Fibroblast of lung (primary cell): ENCODE measurements around the gene CD48. TPM values are rescaled to one million over a fixed set of nuclear protein-coding genes. Genes with fewer than 3 reads are reported as not detected.

Source experiments
- DNase-seq, 2 donors: peaks; one replicate each; pipeline versions ENCODE4 v3.0.0 to v3.0.0-alpha.2; 2010; ENCODE audit warnings: low read depth in 2 of 2
- H2AFZ ChIP-seq: 2 replicates; pipeline ENCODE4 v1.5.1; 2012; ENCODE audit warnings: low read length, control low read depth, inconsistent platforms
- H3K27ac ChIP-seq: 2 replicates; pipeline ENCODE4 v1.5.1; 2011; ENCODE audit warnings: low read length, control low read depth; ENCODE audit not compliant: insufficient read depth
- H3K27me3 ChIP-seq: 2 replicates; pipeline ENCODE4 v1.5.1; 2011; ENCODE audit warnings: mild to moderate bottlenecking, low read length; ENCODE audit not compliant: control insufficient read depth, insufficient read depth
- H3K36me3 ChIP-seq: 2 replicates; pipeline ENCODE4 v1.5.1; 2011; ENCODE audit warnings: low read length; ENCODE audit not compliant: control insufficient read depth, insufficient read depth
- H3K4me1 ChIP-seq: 2 replicates; pipeline ENCODE4 v1.5.1; 2011; ENCODE audit warnings: low read length; ENCODE audit not compliant: control insufficient read depth, insufficient read depth; ENCODE audit errors: extremely low read depth
- H3K4me2 ChIP-seq: 2 replicates; pipeline ENCODE4 v1.5.1; 2011; ENCODE audit warnings: low read length, control low read depth; ENCODE audit not compliant: insufficient read depth; ENCODE audit errors: extremely low read depth
- H3K4me3 ChIP-seq, 4 experiments: fragments of 200-600 bp in 1 of 4; sonication (generic) in 1 of 4; replicated peaks in 1 of 4; 2 replicates each; pipeline ENCODE4 v1.5.1; 2011 to 2016; ENCODE audit warnings: low read length in 4 of 4, low read depth in 3 of 4, mild to moderate bottlenecking in 3 of 4, control low read depth in 2 of 4, inconsistent platforms in 1 of 4, mixed read lengths in 1 of 4; ENCODE audit not compliant: insufficient read depth in 1 of 4; ENCODE audit errors: control extremely low read depth in 1 of 4
- H3K79me2 ChIP-seq: 2 replicates; pipeline ENCODE4 v1.5.1; 2012; ENCODE audit warnings: mild to moderate bottlenecking, low read length, inconsistent platforms; ENCODE audit not compliant: control insufficient read depth, insufficient read depth
- H3K9ac ChIP-seq: 2 replicates; pipeline ENCODE4 v1.5.1; 2011; ENCODE audit warnings: mild to moderate bottlenecking, low read length, control low read depth; ENCODE audit not compliant: insufficient read depth
- H3K9me3 ChIP-seq: 2 replicates; pipeline ENCODE4 v1.5.1; 2012; ENCODE audit warnings: low read depth, low read length; ENCODE audit not compliant: control insufficient read depth, insufficient read depth
- H4K20me1 ChIP-seq: 2 replicates; pipeline ENCODE4 v1.5.1; 2011; ENCODE audit warnings: low read length; ENCODE audit not compliant: control insufficient read depth, insufficient read depth; ENCODE audit errors: extremely low read depth
- CTCF ChIP-seq, 2 donors: IDR thresholded peaks in 1 of 2; conservative IDR thresholded peaks in 1 of 2; 1 replicate in 1 of 2; 2 replicates in 1 of 2; pipeline ENCODE4 v1.5.1; 2011 to 2012; ENCODE audit warnings: low read length in 2 of 2, control low read depth in 1 of 2, inconsistent platforms in 1 of 2, low read depth in 1 of 2, mild to moderate bottlenecking in 1 of 2
- EZH2 ChIP-seq: IDR thresholded peaks from 2 replicates; pipeline ENCODE4 v1.5.1; 2012; ENCODE audit warnings: low read length, control low read depth, mild to moderate bottlenecking; ENCODE audit errors: missing control alignments
- polyA plus RNA-seq, 2 donors: library from polyadenylated mRNA; depleted of rRNA in 1 of 2; stranded (reverse) in 1 of 2; unstranded in 1 of 2; fragments of >200 nt; gene quantifications; 2 replicates each; pipeline ENCODE4 v1.2.1, GENCODE V29; 2011 to 2012; ENCODE audit warnings: missing spikeins in 1 of 2
- total RNA-seq: library from RNA; depleted of rRNA; stranded (reverse); fragments of >200 nt; gene quantifications from 2 replicates; pipeline ENCODE4 v1.2.1, GENCODE V29; 2014

Gene CD48
- total and polyA plus RNA-seq, 2 donors (not counting 1 experiment from before 2014, with no cell fraction given): not detected

- H3K9me3 ChIP-seq: no peaks in the 10 kb centered on the region
- H3K36me3 ChIP-seq: no peaks in the 10 kb centered on the region
- no peaks in the 10 kb centered on the region for H4K20me1 ChIP-seq
- no peak for DNase-seq
- no peaks in the 10 kb centered on the region for H3K27me3 ChIP-seq
- no peak overlapping the region for H3K27ac ChIP-seq
- no peaks in the 10 kb centered on the region for H3K79me2 ChIP-seq
- H3K4me1 ChIP-seq: no peaks in the 10 kb centered on the region
- TF ChIP-seq EZH2 (no peak), CTCF (conservative IDR thresholded peaks at IDR 0.05 in 1 of 2, IDR thresholded peaks at IDR 0.05 in 1 of 2; ENCODE audit: low read depth in 1 of 2, low read length in 2 of 2) (no peak)
- no peak overlapping the region for H2AFZ ChIP-seq
- H3K4me3 ChIP-seq: no peak overlapping the region
- no peak overlapping the region for H3K9ac ChIP-seq
- no peak overlapping the region for H3K4me2 ChIP-seq
Measured at GRCh38 chr1:160685266-160685665, 26.4 kb downstream of the CD48 start.

DNA sequence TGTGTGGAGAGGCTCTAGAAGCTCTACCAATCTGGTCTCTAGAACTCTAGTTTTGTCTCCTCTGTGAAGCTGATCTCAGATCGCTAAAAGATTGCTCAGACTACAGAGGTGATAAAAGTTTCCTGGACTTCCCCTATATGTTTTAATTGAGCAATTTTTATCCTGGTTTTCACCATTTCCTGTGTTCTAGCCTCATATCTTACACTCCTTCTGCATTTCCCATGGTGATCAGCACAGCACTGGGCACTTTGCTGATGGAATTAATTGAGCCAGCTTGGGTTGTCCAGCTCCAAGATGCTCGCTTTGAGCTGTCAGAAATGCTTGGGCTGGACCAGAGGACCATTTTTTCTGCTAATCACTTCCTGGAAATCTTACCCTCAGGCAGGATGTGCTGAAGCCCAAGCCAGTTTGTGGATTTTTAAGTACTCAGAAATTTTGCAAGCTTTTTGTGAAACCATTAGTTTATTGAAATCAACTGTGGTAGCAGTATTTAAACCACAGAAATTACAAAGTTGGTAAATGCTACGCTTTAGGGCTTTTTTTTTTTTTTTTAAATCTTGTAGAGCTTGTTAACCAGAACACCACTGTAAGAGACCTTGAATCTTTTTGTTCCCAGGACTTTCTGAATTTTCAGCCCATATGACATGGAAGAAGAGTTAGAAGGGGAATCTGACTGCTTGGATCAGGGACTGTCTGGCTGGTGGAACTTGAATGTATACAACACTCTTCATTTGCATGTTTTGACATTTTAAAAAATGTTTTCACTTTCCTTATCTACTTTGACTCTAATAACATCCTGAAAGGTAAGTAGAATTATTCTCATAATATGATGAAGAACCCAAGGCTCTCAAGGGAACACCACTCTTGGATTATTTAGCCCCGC is 28.4 kb downstream of the CD48 start:
- no peak overlapping the region for H3K27ac ChIP-seq
- no peak overlapping the region for H3K9ac ChIP-seq
- no peaks in the 10 kb centered on the region for H3K27me3 ChIP-seq
- no peak for DNase-seq
- H3K9me3 ChIP-seq: no peaks in the 10 kb centered on the region
- no peak for TF ChIP-seq EZH2
- TF ChIP-seq CTCF (conservative IDR thresholded peaks at IDR 0.05 in 1 of 2, IDR thresholded peaks at IDR 0.05 in 1 of 2; ENCODE audit: low read depth in 1 of 2, low read length in 2 of 2): no peak
- no peaks in the 10 kb centered on the region for H4K20me1 ChIP-seq
- no peak overlapping the region for H3K4me3 ChIP-seq
- no peak overlapping the region for H2AFZ ChIP-seq
- H3K4me2 ChIP-seq: no peak overlapping the region
- no peaks in the 10 kb centered on the region for H3K4me1 ChIP-seq
- H3K79me2 ChIP-seq: no peaks in the 10 kb centered on the region
- H3K36me3 ChIP-seq: no peaks in the 10 kb centered on the region

GRCh38 chr1:160681891-160682140 is 29.8 kb downstream of the CD48 start:
- no peaks in the 10 kb centered on the region for H3K27me3 ChIP-seq
- H3K4me3 ChIP-seq: no peak overlapping the region
- no peaks in the 10 kb centered on the region for H3K9me3 ChIP-seq
- no peak for DNase-seq
- no peaks in the 10 kb centered on the region for H3K36me3 ChIP-seq
- no peak overlapping the region for H3K4me2 ChIP-seq
- no peak overlapping the region for H3K27ac ChIP-seq
- H3K4me1 ChIP-seq: no peaks in the 10 kb centered on the region
- no peaks in the 10 kb centered on the region for H3K79me2 ChIP-seq
- H2AFZ ChIP-seq: no peak overlapping the region
- TF ChIP-seq EZH2 (no peak), CTCF (conservative IDR thresholded peaks at IDR 0.05 in 1 of 2, IDR thresholded peaks at IDR 0.05 in 1 of 2; ENCODE audit: low read depth in 1 of 2, low read length in 2 of 2) (no peak)
- no peak overlapping the region for H3K9ac ChIP-seq
- H4K20me1 ChIP-seq: no peaks in the 10 kb centered on the region
